Tibial artery (tissue), 4 donors: ENCODE results near the gene ZNF81.

Source experiments
- DNase-seq, 2 donors: peaks; one replicate each; pipeline ENCODE4 v3.0.0-alpha.2; 2019
- H3K27ac ChIP-seq, 2 donors: fragments of 200-600 bp; sonication (generic) in 1 of 2; 1 replicate in 1 of 2; 2 replicates in 1 of 2; pipeline ENCODE4 v1.5.1; 2018 to 2019; ENCODE audit warnings: mild to moderate bottlenecking in 1 of 2
- H3K27me3 ChIP-seq, 2 donors: fragments of 200-600 bp; sonication (generic) in 1 of 2; one replicate each; pipeline versions ENCODE4 v1.5.1 to v1.6.0; 2016 to 2019
- H3K36me3 ChIP-seq, 3 donors: fragments of 200-600 bp; sonication (generic) in 2 of 3; one replicate each; pipeline ENCODE4 v1.5.1; 2016 to 2019; ENCODE audit warnings: mild to moderate bottlenecking in 2 of 3
- H3K4me1 ChIP-seq, 4 donors: fragments of 200-600 bp; sonication (generic) in 2 of 4; 1 replicate in 3 of 4; 2 replicates in 1 of 4; pipeline ENCODE4 v1.5.1; 2016 to 2019
- H3K4me3 ChIP-seq, 2 donors: fragments of 200-600 bp; sonication (generic) in 1 of 2; 1 replicate in 1 of 2; 2 replicates in 1 of 2; pipeline ENCODE4 v1.5.1; 2018 to 2019; ENCODE audit warnings: mild to moderate bottlenecking in 2 of 2
- H3K9me3 ChIP-seq, 3 donors: fragments of 200-600 bp; sonication (generic) in 1 of 3; one replicate each; pipeline ENCODE4 v1.5.1; 2016 to 2019
- intact Hi-C: fragments of 100-400 bp; cut with DNase I; formaldehyde crosslinking; loops from one replicate; pipeline ENCODE4 v1.15.0; 2023; ENCODE audit warnings: low total_unique reads
- TF ChIP-seq, protein P1 (sequence below), 2 experiments: fragments of 200-600 bp in 1 of 2; fragments of 450-650 bp in 1 of 2; IDR thresholded peaks; one replicate each; pipeline ENCODE4 v1.5.1; 2017 to 2019; ENCODE audit warnings: antibody characterized with exemption in 2 of 2, mild to moderate bottlenecking in 1 of 2, moderate library complexity in 1 of 2

Gene ZNF81

DNA sequence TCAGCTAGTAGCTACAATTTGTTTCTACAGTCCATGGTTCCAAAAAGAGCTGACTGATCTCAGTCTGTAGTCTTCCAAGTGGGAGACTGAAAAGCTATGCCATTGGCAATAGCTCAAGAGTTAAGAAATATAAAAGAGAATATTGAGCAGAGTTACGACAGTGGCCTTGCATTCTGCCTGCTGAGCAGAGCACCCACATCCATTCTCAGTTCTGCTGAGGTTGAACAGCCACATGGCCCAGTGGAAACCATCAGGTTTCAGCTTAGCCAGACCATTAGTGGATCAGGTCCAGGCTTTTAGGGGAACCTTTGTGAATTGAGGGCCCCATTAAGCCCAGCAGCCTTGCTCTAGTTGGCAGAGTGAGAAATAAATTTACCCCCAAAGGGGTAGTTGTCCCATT is 28.1 kb downstream of the ZNF81 start:
- DNase-seq = no peak
- no peak overlapping the region for H3K27ac ChIP-seq
- intact Hi-C loops = no loop called here
- no peak overlapping the region for H3K4me3 ChIP-seq
- TF ChIP-seq, protein P1, sequence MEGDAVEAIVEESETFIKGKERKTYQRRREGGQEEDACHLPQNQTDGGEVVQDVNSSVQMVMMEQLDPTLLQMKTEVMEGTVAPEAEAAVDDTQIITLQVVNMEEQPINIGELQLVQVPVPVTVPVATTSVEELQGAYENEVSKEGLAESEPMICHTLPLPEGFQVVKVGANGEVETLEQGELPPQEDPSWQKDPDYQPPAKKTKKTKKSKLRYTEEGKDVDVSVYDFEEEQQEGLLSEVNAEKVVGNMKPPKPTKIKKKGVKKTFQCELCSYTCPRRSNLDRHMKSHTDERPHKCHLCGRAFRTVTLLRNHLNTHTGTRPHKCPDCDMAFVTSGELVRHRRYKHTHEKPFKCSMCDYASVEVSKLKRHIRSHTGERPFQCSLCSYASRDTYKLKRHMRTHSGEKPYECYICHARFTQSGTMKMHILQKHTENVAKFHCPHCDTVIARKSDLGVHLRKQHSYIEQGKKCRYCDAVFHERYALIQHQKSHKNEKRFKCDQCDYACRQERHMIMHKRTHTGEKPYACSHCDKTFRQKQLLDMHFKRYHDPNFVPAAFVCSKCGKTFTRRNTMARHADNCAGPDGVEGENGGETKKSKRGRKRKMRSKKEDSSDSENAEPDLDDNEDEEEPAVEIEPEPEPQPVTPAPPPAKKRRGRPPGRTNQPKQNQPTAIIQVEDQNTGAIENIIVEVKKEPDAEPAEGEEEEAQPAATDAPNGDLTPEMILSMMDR (IDR thresholded peaks at IDR 0.05) = no peak
- no peaks in the 10 kb centered on the region for H3K27me3 ChIP-seq
- no peaks in the 10 kb centered on the region for H3K36me3 ChIP-seq
- peaks cover 0 to 4% (median 0%) of the 10 kb centered on the region in 4 donors for H3K4me1 ChIP-seq
- H3K9me3 ChIP-seq = no peaks in the 10 kb centered on the region

DNA sequence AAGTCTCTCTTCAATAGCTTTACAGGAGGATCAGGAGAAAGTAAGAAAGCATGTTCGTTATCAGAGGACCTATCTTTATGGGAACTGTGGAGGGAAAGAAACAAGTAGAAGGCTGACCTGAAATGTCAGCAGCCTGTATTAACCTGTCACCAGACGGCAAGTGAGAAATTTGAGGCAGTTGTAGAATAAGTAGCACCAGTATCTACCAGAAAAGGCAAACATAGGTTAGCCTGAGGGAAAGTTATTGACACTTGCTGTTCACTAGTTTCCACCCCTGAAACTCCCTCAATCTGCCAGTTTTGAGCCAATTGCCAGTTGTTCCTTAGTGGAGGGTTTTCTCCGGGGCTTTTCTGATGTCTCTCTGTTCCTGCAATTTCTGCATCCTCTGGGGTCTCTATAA is 36.4 kb downstream of the ZNF81 start:
- Histone ChIP-seq H3K4me1 (no peaks in the 10 kb centered on the region), H3K9me3 (no peaks in the 10 kb centered on the region), H3K27me3 (no peaks in the 10 kb centered on the region), H3K27ac (no peak overlapping the region), H3K36me3 (peaks cover 0 to 3% (median 3%) of the 10 kb centered on the region in 3 donors), H3K4me3 (no peak overlapping the region)
- intact Hi-C loops = no loop called here
- DNase-seq = no peak
- TF ChIP-seq, protein P1 (IDR thresholded peaks at IDR 0.05) = no peak

DNA sequence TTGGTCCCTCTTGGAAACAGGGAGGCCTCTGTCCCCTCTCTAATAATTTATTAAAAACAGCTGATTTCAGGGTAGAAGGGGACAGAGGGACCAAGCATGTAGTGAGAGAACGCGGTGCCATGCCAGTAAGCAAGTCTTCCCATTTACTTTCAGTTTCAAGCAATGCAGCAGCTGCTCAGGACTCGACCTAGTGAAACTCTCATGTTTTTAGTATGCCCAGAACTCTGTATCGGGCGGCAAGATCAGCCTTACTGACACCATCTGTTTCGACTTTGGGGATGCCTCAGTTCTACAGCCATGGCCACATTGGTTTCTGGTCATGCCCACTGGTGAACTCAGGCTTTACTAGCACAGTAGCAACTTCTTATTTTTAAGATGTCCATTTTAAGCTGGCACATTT is 40.6 kb downstream of the ZNF81 start:
- Histone ChIP-seq H3K9me3 (peaks cover 0 to 3% (median 0%) of the 10 kb centered on the region in 3 donors), H3K27ac (no peak overlapping the region), H3K4me1 (no peaks in the 10 kb centered on the region), H3K4me3 (no peak overlapping the region), H3K27me3 (no peaks in the 10 kb centered on the region), H3K36me3 (peaks cover 0 to 6% (median 3%) of the 10 kb centered on the region in 3 donors)
- intact Hi-C loops = no loop called here
- TF ChIP-seq, protein P1 (IDR thresholded peaks at IDR 0.05) = no peak
- no peak for DNase-seq

DNA sequence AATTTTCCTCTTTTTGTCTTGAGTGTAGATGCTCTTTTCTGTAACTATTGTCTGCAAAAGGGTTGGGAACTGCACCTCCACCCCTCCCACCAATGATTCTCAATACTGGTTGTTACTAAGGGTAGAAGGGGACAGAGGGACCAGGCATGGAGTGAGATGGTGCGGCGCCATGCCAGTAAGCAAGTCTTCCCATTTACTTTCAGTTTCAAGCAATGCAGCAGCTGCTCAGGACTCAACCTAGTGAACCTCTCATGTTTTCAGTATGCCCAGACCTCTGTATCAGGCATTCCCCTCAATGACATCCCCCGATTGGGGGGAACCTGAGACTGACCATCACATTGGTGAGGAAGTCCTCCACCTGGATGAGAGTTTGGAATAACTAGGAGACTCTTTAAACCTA is 41.5 kb downstream of the ZNF81 start:
- Histone ChIP-seq H3K4me3 (no peak overlapping the region), H3K9me3 (peaks cover 0 to 3% (median 0%) of the 10 kb centered on the region in 3 donors), H3K27me3 (no peaks in the 10 kb centered on the region), H3K36me3 (peaks cover 0 to 6% (median 3%) of the 10 kb centered on the region in 3 donors), H3K4me1 (no peaks in the 10 kb centered on the region), H3K27ac (no peak overlapping the region)
- intact Hi-C loops = no loop called here
- TF ChIP-seq, protein P1 (IDR thresholded peaks at IDR 0.05) = no peak
- no peak for DNase-seq

DNA sequence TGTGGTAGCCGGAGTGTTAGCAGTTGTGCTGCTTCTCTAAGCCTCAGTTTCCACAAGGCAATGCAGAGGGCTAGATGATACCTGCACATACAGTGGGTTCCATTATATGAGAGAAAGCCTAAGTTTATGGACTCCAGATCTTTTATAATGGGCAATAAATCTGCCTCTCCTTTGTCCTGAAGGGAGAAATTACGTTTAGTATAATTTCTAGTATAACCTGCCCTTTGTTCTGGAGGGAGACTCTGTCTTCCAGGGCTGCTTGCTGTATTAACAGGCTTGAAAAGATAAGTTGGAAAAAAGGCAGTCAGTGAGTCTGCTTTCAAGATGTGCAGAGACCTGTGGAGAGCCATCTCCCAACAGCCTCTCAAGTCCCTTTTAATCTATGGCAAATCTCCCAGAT is 42.8 kb downstream of the ZNF81 start:
- intact Hi-C loops = no loop called here

More for the DNA sequence above, 42.8 kb downstream of the ZNF81 start:
- Histone ChIP-seq H3K36me3 (peaks cover 0 to 6% (median 0%) of the 10 kb centered on the region in 3 donors), H3K27ac (no peak overlapping the region), H3K9me3 (peaks cover 0 to 3% (median 0%) of the 10 kb centered on the region in 3 donors), H3K4me1 (no peaks in the 10 kb centered on the region), H3K27me3 (no peaks in the 10 kb centered on the region), H3K4me3 (no peak overlapping the region)
- TF ChIP-seq, protein P1 (IDR thresholded peaks at IDR 0.05) = no peak
- no peak for DNase-seq
